SK-N-SH (cell line): ENCODE measurements around the gene NPS. TPM values are rescaled to one million over a fixed set of nuclear protein-coding genes. Genes with fewer than 3 reads are reported as not detected.

ENCODE experiments used
- CTCF ChIA-PET: fragments of 300-600, 350-600 bp; formaldehyde crosslinking; extraction: SDS; loops from one replicate; lab custom pipeline; 2021; lab: Yijun Ruan, JAX
- POLR2A ChIA-PET: fragments of 350-600 bp; sonication (Branson Sonifier 250); formaldehyde crosslinking; extraction: SDS; loops from one replicate; lab custom pipeline; 2020; ENCODE audit warnings: antibody characterized with exemption, inconsistent platforms; lab: Yijun Ruan, JAX
- DNase-seq: peaks from one replicate; pipeline ENCODE4 v3.0.0; 2012
- H2AFZ ChIP-seq: fragments of 200-600 bp; sonication (generic); 2 replicates; pipeline ENCODE4 v1.8.1; 2016; ENCODE audit warnings: antibody characterized with exemption, mild to moderate bottlenecking, low read depth
- H3F3A ChIP-seq: fragments of 200-600 bp; sonication (generic); replicated peaks from 2 replicates; pipeline ENCODE3; 2016; ENCODE audit warnings: antibody characterized with exemption, mild to moderate bottlenecking; ENCODE audit not compliant: insufficient read depth
- H3K27ac ChIP-seq, 2 experiments: fragments of 200-500 bp in 1 of 2; fragments of 200-600 bp in 1 of 2; sonication (Bioruptor generic) in 1 of 2; sonication (generic), shearing (Covaris generic) in 1 of 2; 2 replicates each; pipeline versions ENCODE4 v1.5.1 to v1.6.1; 2014 to 2016; ENCODE audit warnings: low read depth in 2 of 2, inconsistent platforms in 1 of 2, low read length in 1 of 2, mild to moderate bottlenecking in 1 of 2, mixed read lengths in 1 of 2
- H3K27me3 ChIP-seq: fragments of 200-600 bp; sonication (generic), shearing (Covaris generic); 2 replicates; pipeline ENCODE4 v1.6.1; 2016; ENCODE audit warnings: mixed run types; ENCODE audit not compliant: insufficient read depth
- H3K36me3 ChIP-seq, 2 experiments: fragments of 200-500 bp in 1 of 2; fragments of 200-600 bp in 1 of 2; sonication (Bioruptor generic) in 1 of 2; sonication (generic) in 1 of 2; replicated peaks in 1 of 2; 2 replicates each; pipeline versions ENCODE3 to v1.5.1; 2014 to 2016; ENCODE audit warnings: low read length in 1 of 2, mild to moderate bottlenecking in 1 of 2; ENCODE audit not compliant: insufficient read depth in 2 of 2, control insufficient read depth in 1 of 2
- H3K4me1 ChIP-seq, 2 experiments: fragments of 200-500 bp in 1 of 2; fragments of 200-600 bp in 1 of 2; sonication (Bioruptor generic) in 1 of 2; sonication (generic), shearing (Covaris generic) in 1 of 2; 2 replicates each; pipeline versions ENCODE4 v1.5.1 to v1.6.1; 2014 to 2016; ENCODE audit warnings: low read depth in 1 of 2, low read length in 1 of 2, mixed run types in 1 of 2; ENCODE audit not compliant: insufficient read depth in 2 of 2, control insufficient read depth in 1 of 2
- H3K4me2 ChIP-seq: fragments of 200-600 bp; sonication (generic), shearing (Covaris generic); 2 replicates; pipeline ENCODE4 v1.6.1; 2017; ENCODE audit warnings: mixed run types
- H3K4me3 ChIP-seq, 2 experiments: fragments of 200-500 bp in 1 of 2; fragments of 200-600 bp in 1 of 2; sonication (Bioruptor generic) in 1 of 2; sonication (generic), shearing (Covaris generic) in 1 of 2; 2 replicates each; pipeline versions ENCODE4 v1.5.1 to v1.8.1; 2014 to 2016; ENCODE audit warnings: low read depth in 2 of 2, inconsistent platforms in 1 of 2, low read length in 1 of 2, mild to moderate bottlenecking in 1 of 2, mixed read lengths in 1 of 2, moderate library complexity in 1 of 2
- H3K79me2 ChIP-seq: fragments of 200-600 bp; sonication (generic); 2 replicates; pipeline ENCODE4 v1.8.1; 2017; ENCODE audit warnings: mild to moderate bottlenecking; ENCODE audit not compliant: insufficient read depth
- H3K9ac ChIP-seq: fragments of 200-600 bp; sonication (generic); 2 replicates; pipeline ENCODE4 v1.6.1; 2017; ENCODE audit warnings: mixed run types
- H3K9me2 ChIP-seq: fragments of 200-600 bp; sonication (generic); 2 replicates; pipeline ENCODE4 v1.6.1; 2017; ENCODE audit warnings: mixed run types
- H3K9me3 ChIP-seq: fragments of 200-600 bp; sonication (generic); 2 replicates; pipeline ENCODE4 v1.6.1; 2017; ENCODE audit warnings: mixed run types, mild to moderate bottlenecking, moderate library complexity
- H4K20me1 ChIP-seq: fragments of 200-600 bp; sonication (generic); 2 replicates; pipeline ENCODE4 v1.6.1; 2017; ENCODE audit warnings: mild to moderate bottlenecking, mixed run types; ENCODE audit not compliant: insufficient read depth
- ELF1 ChIP-seq: IDR thresholded peaks from 2 replicates; pipeline ENCODE4 v1.4.0; 2012
- MEF2A ChIP-seq: IDR thresholded peaks from 2 replicates; pipeline ENCODE4 v1.4.0; 2012; ENCODE audit warnings: low read depth, borderline replicate concordance
- POLR2AphosphoS5 ChIP-seq: IDR thresholded peaks from 2 replicates; pipeline ENCODE4 v1.6.1; 2012; ENCODE audit warnings: low read depth, low read length
- REST ChIP-seq: IDR thresholded peaks from 2 replicates; pipeline ENCODE4 v1.6.1; 2012; ENCODE audit warnings: mild to moderate bottlenecking, low read depth, low read length, moderate library complexity
- WGBS: methylation state at CpG from one replicate; pipeline ENCODE4 v1.1.6; 2017; ENCODE audit warnings: low lambda C conversion rate; 5-methylcytosine and 5-hydroxymethylcytosine counted together
- polyA plus RNA-seq, 3 experiments: library from polyadenylated mRNA; depleted of rRNA; stranded (reverse); fragments of >200 nt; gene quantifications; 2 replicates each; pipeline ENCODE4 v1.2.3, GENCODE V29; 2012

Gene NPS
- polyA plus RNA-seq, 1 of the 3 experiments (the other 2 are of a cell fraction) = not detected

- no peaks in the 10 kb centered on the region for H3K36me3 ChIP-seq
- H3K4me1 ChIP-seq = no peaks in the 10 kb centered on the region
- WGBS = 22% methylated on average over 4 of the region's 4 CpGs
- ChIA-PET CTCF (interaction anchor here (0.6 to 2.0 kb wide), 4 partner anchors 9 to 347 kb away, joined by 3 to 11 read pairs (median 4); no protein-coding TSS in a partner anchor), POLR2A (no interaction called here)
- no peaks in the 10 kb centered on the region for H3K79me2 ChIP-seq
- no peak overlapping the region for H3K27ac ChIP-seq
- no peak overlapping the region for H3K4me3 ChIP-seq
- no peak overlapping the region for H3K4me2 ChIP-seq
- no peaks in the 10 kb centered on the region for H3K9me3 ChIP-seq
- H3K27me3 ChIP-seq = no peaks in the 10 kb centered on the region
- no peak for TF ChIP-seq REST
- no peaks in the 10 kb centered on the region for H3F3A ChIP-seq
- no peak overlapping the region for H3K9ac ChIP-seq
- H3K9me2 ChIP-seq = no peaks in the 10 kb centered on the region
- no peaks in the 10 kb centered on the region for H4K20me1 ChIP-seq
- DNase-seq = no peak
- H2AFZ ChIP-seq = no peak overlapping the region
These were observed 16.5 kb downstream of the NPS start for GRCh38 chr10:127565583-127565982.

GRCh38 chr10:127569210-127569609 lies 20.1 kb downstream of the NPS start:
- Histone ChIP-seq H3F3A (no peaks in the 10 kb centered on the region), H3K36me3 (no peaks in the 10 kb centered on the region), H3K4me2 (no peak overlapping the region), H3K9ac (no peak overlapping the region), H3K79me2 (no peaks in the 10 kb centered on the region), H2AFZ (no peak overlapping the region), H3K9me2 (no peaks in the 10 kb centered on the region), H3K4me1 (no peaks in the 10 kb centered on the region), H3K27ac (no peak overlapping the region), H3K4me3 (no peak overlapping the region), H3K27me3 (no peaks in the 10 kb centered on the region), H3K9me3 (no peaks in the 10 kb centered on the region), H4K20me1 (no peaks in the 10 kb centered on the region)
- TF ChIP-seq ELF1 (no peak), MEF2A (no peak)
- 29% methylated on average over 4 of the region's 4 CpGs for WGBS
- DNase-seq = no peak
- ChIA-PET POLR2A (no interaction called here), CTCF (interaction anchor here (0.7 kb wide), 1 partner anchor 20 kb away, joined by 3 read pairs; no protein-coding TSS in a partner anchor)

GRCh38 chr10:127570036-127570435 lies 20.9 kb downstream of the NPS start:
- no peaks in the 10 kb centered on the region for H3K36me3 ChIP-seq
- no peaks in the 10 kb centered on the region for H3K4me1 ChIP-seq
- no peak for DNase-seq
- no peak overlapping the region for H3K4me2 ChIP-seq
- no peak for TF ChIP-seq POLR2AphosphoS5
- no peak overlapping the region for H2AFZ ChIP-seq
- ChIA-PET CTCF (interaction anchor here (0.7 kb wide), 1 partner anchor 640 kb away, joined by 3 read pairs; no protein-coding TSS in a partner anchor), POLR2A (no interaction called here)
- no peak overlapping the region for H3K9ac ChIP-seq
- WGBS = 10% methylated on average over 2 of the region's 3 CpGs
- no peak overlapping the region for H3K27ac ChIP-seq
- no peaks in the 10 kb centered on the region for H3K9me3 ChIP-seq
- no peaks in the 10 kb centered on the region for H3F3A ChIP-seq
- no peak overlapping the region for H3K4me3 ChIP-seq
- H3K9me2 ChIP-seq = no peaks in the 10 kb centered on the region
- no peaks in the 10 kb centered on the region for H4K20me1 ChIP-seq
- H3K27me3 ChIP-seq = no peaks in the 10 kb centered on the region
- H3K79me2 ChIP-seq = no peaks in the 10 kb centered on the region
